Loucy (cell line): Measurements from ENCODE around the gene FBXL13.

Experiments used
- H2AFZ ChIP-seq: fragments of 200-600 bp; sonication (generic); 2 replicates; pipeline ENCODE4 v1.6.0; 2016; ENCODE audit warnings: antibody characterized with exemption, mild to moderate bottlenecking, low read length, moderate library complexity
- H3F3A ChIP-seq: fragments of 200-600 bp; 2 replicates; pipeline ENCODE4 v1.6.0; 2016; ENCODE audit warnings: antibody characterized with exemption, low read depth, mild to moderate bottlenecking
- H3K27me3 ChIP-seq: fragments of 200-600 bp; sonication (generic); 2 replicates; pipeline ENCODE4 v1.6.1; 2014; ENCODE audit warnings: low read length, mild to moderate bottlenecking; ENCODE audit not compliant: insufficient read depth, poor library complexity, severe bottlenecking
- H3K36me3 ChIP-seq: fragments of 200-600 bp; sonication (generic); 2 replicates; pipeline ENCODE4 v1.6.1; 2016; ENCODE audit warnings: low read length; ENCODE audit not compliant: insufficient read depth
- H3K4me1 ChIP-seq: fragments of 200-600 bp; sonication (generic); 2 replicates; pipeline ENCODE4 v1.5.1; 2014; ENCODE audit warnings: low read length, mild to moderate bottlenecking; ENCODE audit not compliant: insufficient read depth, poor library complexity, severe bottlenecking
- H3K4me2 ChIP-seq: fragments of 200-600 bp; sonication (generic); 2 replicates; pipeline ENCODE4 v1.6.0; 2014; ENCODE audit warnings: antibody characterized with exemption, low read length, low read depth, mild to moderate bottlenecking; ENCODE audit not compliant: poor library complexity, severe bottlenecking
- H3K4me3 ChIP-seq: fragments of 200-600 bp; sonication (generic); 2 replicates; pipeline ENCODE4 v1.5.1; 2014; ENCODE audit warnings: low read length, mild to moderate bottlenecking, mixed read lengths; ENCODE audit not compliant: poor library complexity, severe bottlenecking
- H3K79me2 ChIP-seq: fragments of 200-600 bp; sonication (generic); 2 replicates; pipeline ENCODE4 v1.6.1; 2014; ENCODE audit warnings: low read length; ENCODE audit not compliant: insufficient read depth
- H3K9ac ChIP-seq: fragments of 200-600 bp; sonication (generic); 2 replicates; pipeline ENCODE4 v1.6.0; 2014; ENCODE audit warnings: mild to moderate bottlenecking, low read depth, low read length, moderate library complexity; ENCODE audit not compliant: poor library complexity, severe bottlenecking
- H3K9me2 ChIP-seq: fragments of 200-600 bp; sonication (generic); replicated peaks from 2 replicates; pipeline ENCODE4 v1.6.1; 2016; ENCODE audit warnings: low read depth, low read length, mixed read lengths
- H3K9me3 ChIP-seq: fragments of 200-600 bp; sonication (generic); 2 replicates; pipeline ENCODE4 v1.6.1; 2014; ENCODE audit warnings: mild to moderate bottlenecking, antibody characterized with exemption, low read length, low read depth; ENCODE audit not compliant: insufficient read depth
- H4K20me1 ChIP-seq: fragments of 200-600 bp; sonication (generic); 2 replicates; pipeline ENCODE4 v1.6.0; 2014; ENCODE audit warnings: antibody characterized with exemption, low read length, mild to moderate bottlenecking; ENCODE audit not compliant: insufficient read depth, poor library complexity, severe bottlenecking
- EZH2phosphoT487 ChIP-seq: fragments of 200-600 bp; IDR thresholded peaks from 2 replicates; pipeline ENCODE4 v1.6.1; 2018; ENCODE audit warnings: antibody characterized with exemption, mild to moderate bottlenecking, moderate library complexity, borderline replicate concordance
- TF ChIP-seq, protein P1 (sequence below): fragments of 200-600 bp; sonication (generic); conservative IDR thresholded peaks from 2 replicates; pipeline ENCODE4 v1.5.1; 2014; ENCODE audit warnings: mild to moderate bottlenecking, antibody characterized with exemption, low read length

FBXL13 gene

DNA sequence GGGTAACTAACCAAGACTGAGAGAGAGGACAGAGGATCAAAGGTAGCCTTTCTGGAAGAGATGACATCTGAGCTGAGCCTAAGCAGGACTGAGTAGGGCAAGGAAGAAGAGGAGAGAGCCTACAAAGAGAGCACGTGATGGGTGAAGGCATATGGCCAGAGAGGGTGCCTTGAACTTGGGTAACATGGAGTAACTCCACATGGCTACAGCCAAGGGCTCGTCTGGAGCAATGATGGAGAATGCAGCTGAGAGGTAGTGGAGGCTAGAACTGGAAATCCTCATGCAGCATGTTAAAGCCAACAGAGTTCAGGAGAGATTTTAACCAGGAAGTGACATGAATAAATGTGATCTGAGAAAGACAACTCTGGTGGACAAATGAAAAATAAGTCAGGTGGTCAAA lies 84.0 kb downstream of the FBXL13 start:
- Histone ChIP-seq H3K9me2 (no peaks in the 10 kb centered on the region), H3K4me2 (no peak overlapping the region), H3K4me3 (no peak overlapping the region), H3K79me2 (no peaks in the 10 kb centered on the region), H3K4me1 (peaks cover 21% of the 10 kb centered on the region), H4K20me1 (no peaks in the 10 kb centered on the region), H3K36me3 (no peaks in the 10 kb centered on the region), H3K27me3 (no peaks in the 10 kb centered on the region), H3K9ac (no peak overlapping the region), H3K9me3 (no peaks in the 10 kb centered on the region), H3F3A (no peaks in the 10 kb centered on the region), H2AFZ (no peak overlapping the region)
- no peak for TF ChIP-seq EZH2phosphoT487
- TF ChIP-seq, protein P1, sequence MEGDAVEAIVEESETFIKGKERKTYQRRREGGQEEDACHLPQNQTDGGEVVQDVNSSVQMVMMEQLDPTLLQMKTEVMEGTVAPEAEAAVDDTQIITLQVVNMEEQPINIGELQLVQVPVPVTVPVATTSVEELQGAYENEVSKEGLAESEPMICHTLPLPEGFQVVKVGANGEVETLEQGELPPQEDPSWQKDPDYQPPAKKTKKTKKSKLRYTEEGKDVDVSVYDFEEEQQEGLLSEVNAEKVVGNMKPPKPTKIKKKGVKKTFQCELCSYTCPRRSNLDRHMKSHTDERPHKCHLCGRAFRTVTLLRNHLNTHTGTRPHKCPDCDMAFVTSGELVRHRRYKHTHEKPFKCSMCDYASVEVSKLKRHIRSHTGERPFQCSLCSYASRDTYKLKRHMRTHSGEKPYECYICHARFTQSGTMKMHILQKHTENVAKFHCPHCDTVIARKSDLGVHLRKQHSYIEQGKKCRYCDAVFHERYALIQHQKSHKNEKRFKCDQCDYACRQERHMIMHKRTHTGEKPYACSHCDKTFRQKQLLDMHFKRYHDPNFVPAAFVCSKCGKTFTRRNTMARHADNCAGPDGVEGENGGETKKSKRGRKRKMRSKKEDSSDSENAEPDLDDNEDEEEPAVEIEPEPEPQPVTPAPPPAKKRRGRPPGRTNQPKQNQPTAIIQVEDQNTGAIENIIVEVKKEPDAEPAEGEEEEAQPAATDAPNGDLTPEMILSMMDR, result no peak

GRCh38 chr7:102988631-102989560 lies 85.7 kb downstream of the FBXL13 start:
- Histone ChIP-seq H3K36me3 (no peaks in the 10 kb centered on the region), H3F3A (no peaks in the 10 kb centered on the region), H3K4me2 (no peak overlapping the region), H3K79me2 (no peaks in the 10 kb centered on the region), H3K27me3 (no peaks in the 10 kb centered on the region), H3K9me2 (no peaks in the 10 kb centered on the region), H4K20me1 (no peaks in the 10 kb centered on the region), H2AFZ (no peak overlapping the region), H3K9ac (no peak overlapping the region), H3K4me1 (peaks cover 21% of the 10 kb centered on the region), H3K4me3 (no peak overlapping the region), H3K9me3 (no peaks in the 10 kb centered on the region)
- TF ChIP-seq, protein P1, result no peak
- TF ChIP-seq EZH2phosphoT487, result no peak

GRCh38 chr7:102988088-102988487 lies 86.5 kb downstream of the FBXL13 start:
- no peaks in the 10 kb centered on the region for H4K20me1 ChIP-seq
- no peaks in the 10 kb centered on the region for H3K79me2 ChIP-seq
- H3K4me2 ChIP-seq, result no peak overlapping the region
- H3K4me3 ChIP-seq, result no peak overlapping the region
- H3K9me2 ChIP-seq, result no peaks in the 10 kb centered on the region
- H3K36me3 ChIP-seq, result no peaks in the 10 kb centered on the region
- peaks cover 15% of the 10 kb centered on the region for H3K4me1 ChIP-seq
- H2AFZ ChIP-seq, result no peak overlapping the region
- no peak for TF ChIP-seq EZH2phosphoT487
- TF ChIP-seq, protein P1, result no peak
- H3F3A ChIP-seq, result no peaks in the 10 kb centered on the region
- no peak overlapping the region for H3K9ac ChIP-seq
- H3K9me3 ChIP-seq, result no peaks in the 10 kb centered on the region
- no peaks in the 10 kb centered on the region for H3K27me3 ChIP-seq
